GM18867 (cell line): ENCODE measurements around the gene BTNL2.
"Not testable (repeated sequence)": the region's sequence is repeated elsewhere in the genome, so short reads cannot be mapped to it uniquely, and the experiment has no call there.

ENCODE experiments used
- ATAC-seq: cut with Tn5 transposase; IDR thresholded peaks from one replicate; pipeline ENCODE4 v1.9.1; 2021; ENCODE audit warnings: mild to moderate bottlenecking, moderate library complexity; ENCODE audit not compliant: unreplicated experiment

Gene BTNL2

GRCh38 chr6:32406857-32407256, at the start of gene BTNL2:
Gene BTNL2 (minus strand): TSS chr6:32407181. CDS start chr6:32407123, 58 bp downstream.
- no peak for ATAC-seq

- no peak for ATAC-seq
Measured at GRCh38 chr6:32449088-32449736, 42.2 kb upstream of the BTNL2 start.

- no peak for ATAC-seq
Measured at GRCh38 chr6:32447932-32448331, 41.0 kb upstream of the BTNL2 start.

GRCh38 chr6:32445321-32445854, 38.4 kb upstream of the BTNL2 start:
- no peak for ATAC-seq

GRCh38 chr6:32444433-32444832, 37.5 kb upstream of the BTNL2 start:
- ATAC-seq, result no peak

- no peak for ATAC-seq
Measured at GRCh38 chr6:32442977-32443552, 36.1 kb upstream of the BTNL2 start.

GRCh38 chr6:32442243-32442667, 35.3 kb upstream of the BTNL2 start:
- no peak for ATAC-seq

- ATAC-seq, result no peak
Measured at GRCh38 chr6:32439602-32440214, 32.7 kb upstream of the BTNL2 start, which contains the start of gene HLA-DRA. Gene HLA-DRA (plus strand): TSS chr6:32439887. CDS start chr6:32439951, 64 bp downstream.

GRCh38 chr6:32439139-32439538, 32.2 kb upstream of the BTNL2 start:
- ATAC-seq, result no peak

GRCh38 chr6:32436995-32437836, 30.2 kb upstream of the BTNL2 start:
- peak; percentile 69 for ATAC-seq

- no peak for ATAC-seq
Measured at GRCh38 chr6:32436186-32436585, 29.2 kb upstream of the BTNL2 start.

- ATAC-seq, result not testable (repeated sequence)
Measured at GRCh38 chr6:32433950-32434349, 27.0 kb upstream of the BTNL2 start.

GRCh38 chr6:32432050-32432450, 25.1 kb upstream of the BTNL2 start:
- no peak for ATAC-seq

GRCh38 chr6:32431142-32431541, 24.2 kb upstream of the BTNL2 start:
- no peak for ATAC-seq

- ATAC-seq, result no peak
Measured at GRCh38 chr6:32430179-32430578, 23.2 kb upstream of the BTNL2 start.

GRCh38 chr6:32427934-32428474, 21.0 kb upstream of the BTNL2 start:
- ATAC-seq, result no peak

GRCh38 chr6:32427218-32427617, 20.2 kb upstream of the BTNL2 start:
- ATAC-seq, result no peak

- no peak for ATAC-seq
Measured at GRCh38 chr6:32426338-32426737, 19.4 kb upstream of the BTNL2 start.

- ATAC-seq, result no peak
Measured at GRCh38 chr6:32424589-32425300, 17.8 kb upstream of the BTNL2 start.

GRCh38 chr6:32416036-32416435, 9.1 kb upstream of the BTNL2 start:
- no peak for ATAC-seq
